Kidney glomerular epithelial cell (primary cell): Measurements from ENCODE around the gene SYT13.

ENCODE experiments used
- DNase-seq: peaks from one replicate; lab custom pipeline; 2025; lab: John Stamatoyannopoulos, UW

The SYT13 gene

DNA sequence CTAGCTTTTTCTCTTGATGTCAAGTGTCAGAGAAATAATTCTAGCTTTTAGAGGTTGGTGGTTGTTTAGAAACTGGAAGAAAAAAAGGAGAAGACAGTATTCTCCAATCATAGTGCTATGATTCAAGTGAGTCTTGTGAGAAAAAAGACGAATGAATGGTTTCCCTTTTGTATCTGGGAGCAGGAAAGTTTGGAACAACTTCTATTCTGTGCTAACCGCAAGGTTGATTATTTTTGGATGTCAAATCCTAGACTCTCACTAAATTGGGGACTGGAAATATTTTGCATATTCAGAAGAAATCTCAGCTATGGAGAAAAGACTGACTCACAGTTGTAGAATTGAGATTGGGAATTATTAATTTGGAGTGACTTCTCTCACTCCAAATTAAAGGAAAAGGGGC, 69.2 kb downstream of the SYT13 start:
- no peak for DNase-seq

DNA sequence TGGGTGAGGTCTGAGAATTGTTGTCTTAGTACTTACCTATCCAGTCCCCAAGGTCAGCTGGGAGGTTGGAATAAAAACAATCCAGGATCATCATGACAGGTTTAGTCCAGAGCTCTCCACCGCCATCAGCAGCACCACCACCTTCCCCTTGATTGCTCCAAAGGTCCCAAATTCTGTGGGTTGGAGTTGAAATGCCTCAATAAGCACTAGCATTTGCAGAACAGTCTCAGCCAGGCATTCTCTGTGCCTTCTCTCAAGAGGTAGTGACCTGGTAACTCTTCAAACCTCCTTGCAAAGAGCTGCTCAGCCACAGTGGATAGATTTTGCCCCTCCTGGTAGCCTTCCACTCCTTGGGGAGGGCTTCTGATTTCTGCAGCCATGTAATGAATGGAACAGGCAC, 70.1 kb downstream of the SYT13 start:
- no peak for DNase-seq

DNA sequence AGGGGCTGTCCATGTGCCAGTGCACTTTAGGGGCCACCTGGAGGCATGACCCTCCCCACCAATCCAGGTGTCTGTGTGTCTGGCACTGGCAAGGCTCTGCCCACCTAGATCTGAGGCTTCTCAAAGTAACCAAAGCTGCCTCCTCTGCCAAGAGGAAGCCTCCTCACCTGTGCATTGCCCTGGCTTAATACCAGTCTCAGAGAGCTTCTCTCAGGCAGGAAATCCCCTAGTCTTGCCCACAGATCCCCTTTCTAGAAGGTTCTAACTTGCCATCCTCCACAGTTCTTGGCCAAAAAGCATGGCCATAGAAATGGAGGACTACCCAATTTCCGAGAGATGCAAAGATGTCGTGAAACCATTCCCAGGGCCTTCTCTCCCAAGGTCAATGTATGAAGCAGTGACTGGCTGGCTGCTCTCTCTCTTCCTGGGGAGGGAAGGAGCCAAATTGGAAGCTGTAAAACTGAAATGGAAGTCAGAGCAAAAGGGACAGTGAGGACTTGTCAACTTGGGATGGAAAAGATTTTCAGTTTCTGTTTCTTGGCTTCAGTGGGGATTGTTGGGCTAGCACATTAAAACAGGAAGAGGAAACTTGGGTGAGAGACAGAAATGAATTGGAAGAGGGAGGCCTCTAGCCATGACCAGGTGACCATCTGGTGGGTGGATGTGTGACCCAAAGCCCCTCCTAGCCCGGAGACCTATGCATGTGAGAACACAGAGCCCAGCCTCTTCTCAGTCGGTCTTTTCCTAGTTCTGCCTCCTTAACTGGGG, 70.9 kb downstream of the SYT13 start:
- no peak for DNase-seq

DNA sequence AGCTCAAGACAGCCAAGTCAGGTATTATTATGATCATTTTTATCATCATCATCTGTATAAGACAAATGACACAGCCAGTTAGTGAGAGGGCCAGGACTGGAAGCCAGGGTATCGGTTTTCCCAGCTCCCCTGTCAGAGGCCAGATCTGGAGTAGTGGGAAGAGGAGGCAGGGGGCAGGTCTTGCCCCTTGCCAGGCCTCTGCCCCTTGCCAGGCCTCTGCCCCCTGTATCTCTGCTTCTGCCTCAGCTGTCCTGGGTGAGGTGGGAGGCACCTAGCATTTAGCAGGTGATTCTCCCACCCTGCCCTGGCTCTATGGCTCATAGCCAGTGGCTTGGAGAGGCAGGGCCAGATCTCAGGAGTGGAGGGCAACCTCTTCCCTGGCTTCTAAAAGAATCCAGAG, 72.4 kb downstream of the SYT13 start:
- DNase-seq = no peak

DNA sequence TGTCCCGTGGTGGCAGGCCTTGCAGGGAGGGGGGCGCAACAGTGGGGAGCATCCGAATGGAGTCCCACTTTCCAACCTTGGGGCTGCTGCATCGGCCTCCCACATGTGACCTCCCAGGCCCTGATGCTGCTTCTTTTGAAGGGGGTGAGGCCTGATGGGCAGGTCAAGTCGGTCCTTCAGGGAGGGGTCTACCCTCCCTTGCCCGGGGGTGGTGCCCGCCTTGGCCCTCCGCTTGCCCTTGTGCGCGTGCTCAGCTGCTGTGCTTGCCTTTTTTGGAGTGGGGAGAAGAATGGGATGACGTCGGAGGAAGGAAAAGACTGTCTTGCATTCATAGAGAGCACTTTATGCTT, 72.8 kb downstream of the SYT13 start:
- no peak for DNase-seq

DNA sequence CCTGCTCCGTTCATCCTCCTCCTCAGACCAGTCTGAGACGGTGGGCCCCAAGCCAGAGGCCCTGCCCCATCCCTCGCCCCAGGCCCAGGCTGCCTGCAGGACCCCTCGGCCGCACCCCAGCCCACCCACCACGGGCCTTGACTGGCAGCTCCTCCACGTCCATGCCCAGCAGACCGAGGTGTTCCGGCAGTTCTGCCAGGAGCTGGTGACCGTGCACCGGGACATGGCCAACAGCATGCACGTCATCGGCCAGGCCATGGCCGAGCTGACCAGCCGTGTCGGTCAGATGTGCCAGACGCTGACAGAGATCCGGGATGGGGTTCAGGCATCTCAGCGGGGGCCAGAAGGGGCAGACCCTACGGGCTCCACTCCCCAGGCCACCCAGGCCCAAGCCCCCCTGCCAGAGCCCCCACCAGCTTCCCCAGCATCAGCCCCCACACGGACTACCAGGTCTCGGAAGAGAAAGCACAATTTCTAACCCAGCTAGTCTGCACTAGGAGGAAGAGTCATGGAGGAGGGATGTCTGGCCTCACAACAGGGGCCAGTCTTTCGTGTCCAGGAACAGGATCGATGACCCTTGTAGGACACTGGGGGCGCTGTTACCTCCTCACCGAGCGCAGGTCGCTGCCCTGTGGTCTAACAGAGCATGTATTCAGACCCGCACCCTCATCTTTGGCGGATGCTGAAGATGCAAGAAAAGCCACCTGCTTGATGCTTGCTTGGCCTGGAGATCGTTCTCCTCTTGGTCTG, 73.4 kb downstream of the SYT13 start:
- DNase-seq = no peak

DNA sequence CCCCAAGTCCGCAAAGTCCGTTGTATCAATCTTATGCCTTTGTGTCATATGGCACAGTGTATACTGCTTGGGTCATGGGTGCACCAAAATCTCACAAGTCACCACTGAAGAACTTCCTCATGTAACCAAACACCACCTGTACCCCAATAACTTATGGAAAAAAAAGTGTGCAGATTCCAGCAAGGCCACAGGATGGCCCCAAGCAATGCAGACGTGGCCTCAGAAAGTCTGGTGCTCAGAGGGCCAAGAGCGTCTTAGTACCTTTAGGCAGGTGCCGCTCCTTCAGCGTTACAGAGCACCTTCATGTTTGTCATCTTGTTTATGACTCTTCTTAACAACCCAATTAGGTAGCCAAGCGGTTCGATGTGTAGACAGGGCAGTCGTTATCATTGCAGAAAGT, 74.4 kb downstream of the SYT13 start:
- no peak for DNase-seq

DNA sequence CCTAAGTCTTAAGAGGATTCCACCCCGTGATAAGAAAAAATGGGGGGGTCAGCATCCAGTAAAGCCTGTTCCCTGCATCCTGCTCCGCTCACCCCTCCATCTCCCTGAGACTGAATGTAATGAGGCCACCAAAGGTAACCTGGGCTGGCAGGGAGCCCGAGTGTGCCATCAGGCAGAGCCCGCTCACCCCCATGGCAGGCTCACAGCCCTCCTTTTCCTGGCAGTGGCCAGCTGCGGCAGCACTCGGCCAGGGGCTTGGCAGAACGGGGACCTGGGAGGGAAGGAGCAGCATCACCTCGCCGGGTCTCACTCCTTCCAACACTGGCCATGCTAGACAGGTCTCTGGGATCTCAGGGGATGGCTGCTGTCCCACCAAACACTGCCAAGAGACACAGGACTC, 75.3 kb downstream of the SYT13 start:
- no peak for DNase-seq

DNA sequence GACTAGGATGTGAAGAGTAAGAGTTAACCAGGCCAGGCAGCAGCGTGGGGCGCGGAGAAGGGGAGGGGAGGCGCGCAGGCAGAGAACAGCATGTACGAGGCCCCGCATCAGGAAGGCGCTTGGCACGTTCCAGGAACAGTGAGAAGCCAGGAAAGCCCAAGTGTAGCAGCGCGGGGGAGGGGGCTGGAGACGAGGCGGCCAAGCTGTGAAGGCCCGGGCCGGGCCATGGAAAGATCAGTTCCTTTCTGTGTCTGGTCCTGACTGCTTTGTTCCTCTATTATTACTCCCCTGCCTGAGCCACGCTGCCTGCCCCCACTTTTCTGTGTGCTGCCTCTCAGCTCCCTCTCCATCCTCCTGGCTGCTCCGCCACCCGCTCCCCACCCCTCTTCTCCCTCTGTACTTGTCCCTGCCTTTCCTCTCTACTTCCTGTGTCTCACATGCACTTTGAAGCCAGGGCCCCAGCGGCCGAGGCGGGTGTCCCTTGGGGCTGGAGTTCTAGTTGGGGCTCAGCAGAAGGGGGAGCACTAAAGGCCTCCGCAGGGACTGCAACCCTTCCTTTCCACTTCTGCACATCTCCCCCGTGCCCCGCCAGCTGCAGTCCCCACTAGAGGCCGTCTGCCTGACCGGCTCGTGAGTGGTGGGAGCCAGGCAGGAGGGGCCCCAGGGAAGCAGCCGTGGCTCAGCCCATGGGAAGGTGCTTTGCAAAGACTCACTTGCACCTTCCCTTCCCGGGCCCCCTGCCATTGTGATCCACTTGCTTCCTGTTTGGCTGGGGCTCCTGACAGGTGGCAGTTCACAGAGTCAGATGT, 76.0 kb downstream of the SYT13 start:
- no peak for DNase-seq

DNA sequence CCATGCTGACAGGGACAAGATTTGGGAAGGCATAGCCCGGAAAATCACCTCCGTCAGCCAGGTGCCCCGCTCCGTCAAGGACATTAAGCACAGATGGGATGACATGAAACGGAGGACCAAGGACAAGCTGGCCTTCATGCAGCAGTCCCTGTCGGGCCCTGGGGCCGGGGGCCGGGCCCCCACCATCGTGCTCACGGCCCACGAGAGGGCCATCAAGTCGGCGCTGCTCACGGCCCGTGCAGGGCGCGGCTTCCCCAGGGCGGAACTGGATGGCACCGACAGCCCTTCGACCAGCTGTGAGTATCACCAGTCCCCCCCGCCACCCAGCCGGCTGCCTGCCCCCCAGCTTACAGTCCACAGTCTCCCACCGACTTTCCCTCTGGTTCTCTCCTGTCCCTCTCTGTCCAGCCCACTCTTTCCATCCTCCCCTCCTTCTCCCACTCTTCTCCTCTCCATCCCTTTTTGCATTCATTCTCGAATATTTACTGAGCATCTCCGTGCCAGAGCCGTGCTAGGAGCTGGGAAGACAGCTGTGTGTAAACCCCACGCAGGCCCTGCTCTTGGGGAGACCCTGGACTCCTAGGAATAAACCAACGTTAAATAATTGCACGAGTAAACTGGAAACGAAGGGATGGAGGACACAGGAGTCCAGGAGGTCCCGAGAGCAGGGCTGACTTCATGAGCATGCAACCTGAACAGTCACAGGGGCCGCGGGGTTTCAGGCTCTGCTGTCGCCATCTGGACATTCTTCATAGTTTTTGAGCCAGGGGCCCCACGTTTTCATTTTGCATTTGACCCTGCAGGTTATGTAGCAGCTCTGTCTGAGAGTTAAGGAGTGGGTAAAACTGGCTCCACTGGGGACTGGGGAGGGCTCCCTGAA, 76.9 kb downstream of the SYT13 start:
- DNase-seq = no peak

DNA sequence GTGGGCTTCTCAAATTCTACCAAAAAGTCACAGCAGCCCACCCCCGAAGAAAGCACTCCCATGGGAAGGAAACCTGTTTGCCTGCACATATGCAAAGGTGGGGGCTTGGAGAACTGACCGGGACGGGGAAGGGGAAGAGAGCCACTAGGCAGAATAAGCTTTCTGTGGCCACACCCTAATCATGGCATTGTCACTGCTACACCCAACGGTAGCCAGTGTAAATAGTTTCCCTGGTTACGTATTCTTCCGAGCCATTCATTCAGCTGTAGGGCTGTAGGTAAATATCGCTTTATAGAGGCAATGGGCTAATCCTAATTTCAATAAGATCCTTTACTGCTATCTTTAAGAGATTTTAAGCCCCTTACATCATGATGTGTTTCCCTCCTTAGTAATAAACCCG, 78.0 kb downstream of the SYT13 start:
- DNase-seq = no peak

DNA sequence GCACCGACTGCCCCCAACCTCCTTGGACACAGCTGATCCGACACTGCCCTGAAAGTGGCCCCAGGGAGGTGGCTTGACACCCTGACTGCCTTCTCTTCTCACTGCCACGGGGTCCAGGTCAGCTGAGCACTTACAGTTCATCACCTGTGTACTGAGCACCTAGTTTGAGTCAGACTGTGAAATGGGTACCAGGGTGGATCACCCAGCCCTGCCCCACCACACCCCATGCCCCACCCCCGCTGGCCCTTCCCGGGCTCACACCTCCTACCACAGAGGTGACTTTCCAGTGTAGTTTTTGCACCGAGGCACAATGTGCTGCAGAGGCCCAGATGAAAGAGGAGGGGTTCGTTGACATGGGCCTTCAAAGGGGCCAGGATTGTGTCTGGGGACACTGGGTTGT, 80.2 kb downstream of the SYT13 start:
- no peak for DNase-seq

DNA sequence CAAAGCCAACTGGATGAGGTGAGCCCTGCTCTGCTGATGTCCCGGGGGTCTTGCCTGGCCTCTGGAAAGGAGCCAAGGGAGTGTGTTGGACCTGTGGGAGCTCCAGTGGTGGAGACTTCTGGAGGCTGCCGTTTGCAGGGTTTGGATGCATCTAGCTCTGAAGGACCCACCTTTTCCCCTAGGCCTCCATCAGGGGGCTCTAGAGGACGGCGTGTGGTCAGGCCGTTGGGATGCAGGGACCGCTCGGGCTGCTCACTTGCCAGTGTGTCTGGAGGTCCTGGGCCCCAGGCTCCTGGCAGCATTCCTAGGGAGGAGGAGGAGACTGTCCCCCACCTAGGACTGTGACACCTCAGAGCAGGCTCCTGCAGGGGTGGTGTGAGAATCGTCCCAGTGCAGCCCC, 81.4 kb downstream of the SYT13 start:
- no peak for DNase-seq

DNA sequence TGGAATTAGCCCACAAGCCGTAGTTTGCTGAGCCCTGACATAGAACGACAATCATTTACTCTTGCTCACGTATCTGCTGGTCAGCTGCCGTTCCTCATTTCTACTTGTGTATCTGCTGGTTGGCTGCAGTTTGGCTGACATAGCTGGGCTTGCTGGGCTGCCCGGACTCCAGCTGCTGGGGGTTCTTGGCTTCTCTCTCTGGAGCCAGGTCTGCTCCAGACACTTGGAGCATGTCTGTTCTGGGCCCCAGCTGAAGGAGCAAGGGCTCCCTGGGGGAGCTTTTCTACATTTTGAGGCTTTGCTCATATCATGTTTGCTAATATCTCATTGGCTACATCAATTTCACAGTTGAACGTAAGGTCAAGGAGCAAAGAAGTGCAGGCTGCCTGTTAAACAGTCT, 92.4 kb downstream of the SYT13 start:
- DNase-seq = no peak
